GM12891 (cell line): ENCODE measurements around the gene KCNJ14.

ENCODE experiments used
- POLR2A ChIP-seq: IDR thresholded peaks from 2 replicates; pipeline ENCODE4 v1.6.1; 2011; ENCODE audit warnings: low read depth, low read length, control low read depth
- POLR2AphosphoS5 ChIP-seq: IDR thresholded peaks from 2 replicates; pipeline ENCODE4 v1.6.1; 2011; ENCODE audit warnings: low read depth, low read length, control low read depth
- POU2F2 ChIP-seq: IDR thresholded peaks from 2 replicates; pipeline ENCODE4 v1.6.1; 2011; ENCODE audit warnings: low read depth, mild to moderate bottlenecking, control low read depth, low read length, moderate library complexity
- SPI1 ChIP-seq: IDR thresholded peaks from 2 replicates; pipeline ENCODE4 v1.6.1; 2011; ENCODE audit warnings: low read depth, low read length, control low read depth
- TAF1 ChIP-seq: IDR thresholded peaks from 2 replicates; pipeline ENCODE4 v1.6.1; 2011; ENCODE audit warnings: low read depth, low read length, control low read depth

GRCh38 chr19:48451624-48452023 is 3.8 kb upstream of the KCNJ14 start:
- TF ChIP-seq POLR2AphosphoS5 = no peak
- no peak for TF ChIP-seq POLR2A
- no peak for TF ChIP-seq TAF1
- no peak for TF ChIP-seq POU2F2
- TF ChIP-seq SPI1 = no peak
